Left lung (tissue), 10 donors: Measurements from ENCODE around the gene ARHGAP21. TPM values are rescaled to one million over a fixed set of nuclear protein-coding genes. Genes with fewer than 3 reads are reported as not detected.
A peak's percentile ranks its signal among the peaks of the same experiment; 100 is the strongest.
"Not testable (repeated sequence)": the region's sequence is repeated elsewhere in the genome, so short reads cannot be mapped to it uniquely, and the experiment has no call there.

Experiments
- ATAC-seq: fragments of 200-7000 bp; cut with Tn5 transposase; one replicate; pipeline ENCODE4 v1.9.1; 2020; ENCODE audit warnings: moderate library complexity
- DNase-seq, 4 donors: peaks; one replicate each; pipeline ENCODE4 v3.0.0-alpha.2; 2013 to 2020
- H3K27ac ChIP-seq, 2 donors: fragments of 200-600 bp; sonication (generic) in 1 of 2; one replicate each; pipeline versions ENCODE4 v1.5.0 to v1.8.0; 2020 to 2021
- H3K27me3 ChIP-seq, 2 donors: fragments of 200-600 bp; sonication (generic) in 1 of 2; one replicate each; pipeline versions ENCODE4 v1.5.0 to v1.8.0; 2020 to 2021
- H3K36me3 ChIP-seq, 2 donors: fragments of 200-600 bp; sonication (generic) in 1 of 2; one replicate each; pipeline versions ENCODE4 v1.5.0 to v1.8.0; 2020 to 2021
- H3K4me1 ChIP-seq, 2 donors: fragments of 200-600 bp; one replicate each; pipeline ENCODE4 v1.8.0; 2021
- H3K4me3 ChIP-seq, 2 donors: fragments of 200-600 bp; sonication (generic) in 1 of 2; one replicate each; pipeline versions ENCODE4 v1.5.0 to v1.8.0; 2020 to 2021; ENCODE audit warnings: mild to moderate bottlenecking in 1 of 2
- H3K9me3 ChIP-seq, 2 donors: fragments of 200-600 bp; sonication (generic) in 1 of 2; one replicate each; pipeline versions ENCODE4 v1.5.0 to v1.8.0; 2020 to 2021
- CTCF ChIP-seq, 2 donors: fragments of 200-600 bp; sonication (generic) in 1 of 2; IDR thresholded peaks; one replicate each; pipeline versions ENCODE4 v1.5.0 to v1.8.0; 2021; ENCODE audit warnings: antibody characterized with exemption in 2 of 2
- intact Hi-C, 2 donors: fragments of 100-400 bp; cut with DNase I; formaldehyde crosslinking; loops; one replicate each; pipeline versions ENCODE4 v1.11.2 to v1.14.2; 2022
- polyA plus RNA-seq, 6 donors: library from polyadenylated mRNA; unstranded; fragments of 120-200 nt; gene quantifications; one replicate each; pipeline ENCODE4 v1.2.1, GENCODE V29; 2013; ENCODE audit not compliant: insufficient read length in 6 of 6
- total RNA-seq, 2 donors: library from RNA; stranded (reverse); fragmentation: NEBNext Ultra II Directional; extraction: Animal tissue kit (Norgen Biotek cat#: 25700); gene quantifications; one replicate each; pipeline ENCODE4 v1.2.1, GENCODE V29; 2021
- donor health status: DM: no; HTN: yes; CAD: no.
- donor health status: DM: no; HTN: no; CAD: no.

Gene ARHGAP21
- total and polyA plus RNA-seq, 8 donors: 74.3 to 155 (median 126) TPM

GRCh38 chr10:24622781-24623301, 100.8 kb downstream of the ARHGAP21 start:
- DNase-seq (no peak), ATAC-seq (no peak)
- Histone ChIP-seq H3K36me3 (peaks cover 0 to 3% of the 10 kb centered on the region in 2 donors), H3K27ac (no peak overlapping the region), H3K27me3 (no peaks in the 10 kb centered on the region), H3K4me1 (peaks cover 0 to 3% of the 10 kb centered on the region in 2 donors), H3K9me3 (no peaks in the 10 kb centered on the region), H3K4me3 (no peak overlapping the region)
- TF ChIP-seq CTCF (IDR thresholded peaks at IDR 0.05): no peak
- intact Hi-C loops: no loop called here

GRCh38 chr10:24621035-24621795, 102.5 kb downstream of the ARHGAP21 start:
- H3K4me3 ChIP-seq, H3K4me1 ChIP-seq, H3K27me3 ChIP-seq, DNase-seq, H3K27ac ChIP-seq, H3K9me3 ChIP-seq, H3K36me3 ChIP-seq, ATAC-seq, intact Hi-C loops: not testable (repeated sequence)

- H3K4me1 ChIP-seq, H3K4me3 ChIP-seq, H3K27ac ChIP-seq, H3K9me3 ChIP-seq, ATAC-seq, H3K36me3 ChIP-seq, DNase-seq, H3K27me3 ChIP-seq, intact Hi-C loops: not testable (repeated sequence)
Observed at GRCh38 chr10:24619994-24620310, 103.7 kb downstream of the ARHGAP21 start.

GRCh38 chr10:24619291-24619993, 104.2 kb downstream of the ARHGAP21 start:
- ATAC-seq, H3K27me3 ChIP-seq, H3K9me3 ChIP-seq, intact Hi-C loops, H3K4me1 ChIP-seq, H3K4me3 ChIP-seq, H3K27ac ChIP-seq, DNase-seq, H3K36me3 ChIP-seq: not testable (repeated sequence)

GRCh38 chr10:24618401-24618800, 105.3 kb downstream of the ARHGAP21 start:
- Histone ChIP-seq H3K4me3 (no peak overlapping the region), H3K27ac (no peak overlapping the region), H3K4me1 (no peaks in the 10 kb centered on the region), H3K27me3 (no peaks in the 10 kb centered on the region), H3K36me3 (peaks cover 0 to 3% of the 10 kb centered on the region in 2 donors), H3K9me3 (no peaks in the 10 kb centered on the region)
- intact Hi-C loops: no loop called here
- ATAC-seq (no peak), DNase-seq (no peak)
- no peak for TF ChIP-seq CTCF (IDR thresholded peaks at IDR 0.05)

GRCh38 chr10:24617771-24618396, 105.8 kb downstream of the ARHGAP21 start:
- Histone ChIP-seq H3K4me3 (no peak overlapping the region), H3K4me1 (no peaks in the 10 kb centered on the region), H3K27me3 (no peaks in the 10 kb centered on the region), H3K9me3 (no peaks in the 10 kb centered on the region), H3K36me3 (peaks cover 0 to 3% of the 10 kb centered on the region in 2 donors), H3K27ac (no peak overlapping the region)
- peak; percentile 63 to 79 for TF ChIP-seq CTCF (IDR thresholded peaks at IDR 0.05)
- intact Hi-C loops: no loop called here
- ATAC-seq: peak; percentile 77
- peak in 2 of 4 donors; percentile 21 to 54 for DNase-seq
